Measurements from ENCODE around the gene DSG4. TPM values are rescaled to one million over a fixed set of nuclear protein-coding genes. Genes with fewer than 3 reads are reported as not detected.
A peak's percentile ranks its signal among the peaks of the same experiment; 100 is the strongest.
"Not testable (repeated sequence)": the region's sequence is repeated elsewhere in the genome, so short reads cannot be mapped to it uniquely, and the experiment has no call there.

DSG4 gene
- total RNA-seq: under 1 TPM; 0.11 to 0.12 TPM
- long read RNA-seq: 0 reads

- intact Hi-C loops (cut with DNase I, micrococcal nuclease): no loop called here
- no peak for DNase-seq
- no peak for ATAC-seq
Observed at GRCh38 chr18:31376477-31376876, at the start of gene DSG4. DSG4 (plus strand) TSS chr18:31376777; CDS start chr18:31376912, 135 bp downstream.

GRCh38 chr18:31329787-31330438, 46.7 kb upstream of the DSG4 start:
- no peak for ATAC-seq
- intact Hi-C loops (cut with DNase I, micrococcal nuclease): no loop called here
- DNase-seq: no peak

- no peak for ATAC-seq
- intact Hi-C loops (cut with DNase I, micrococcal nuclease): no loop called here
Observed at GRCh38 chr18:31343454-31343853, 33.1 kb upstream of the DSG4 start.

GRCh38 chr18:31353336-31353735, 23.2 kb upstream of the DSG4 start:
- intact Hi-C loops (cut with DNase I, micrococcal nuclease); DNase-seq; ATAC-seq: not testable (repeated sequence)

More at GRCh38 chr18:31343454-31343853, 33.1 kb upstream of the DSG4 start:
- DNase-seq: no peak

- intact Hi-C loops (cut with DNase I, micrococcal nuclease): no loop called here
- ATAC-seq (no peak), DNase-seq (no peak)
Observed at GRCh38 chr18:31354990-31355389, 21.6 kb upstream of the DSG4 start.

GRCh38 chr18:31356025-31356424, 20.6 kb upstream of the DSG4 start:
- DNase-seq: no peak
- intact Hi-C loops (cut with DNase I, micrococcal nuclease): no loop called here
- ATAC-seq: no peak

- intact Hi-C loops (cut with DNase I, micrococcal nuclease): no loop called here
- ATAC-seq (no peak), DNase-seq (no peak)
Observed at GRCh38 chr18:31364190-31364589, 12.4 kb upstream of the DSG4 start.

- DNase-seq: no peak
- peak; percentile 53 for ATAC-seq
- intact Hi-C loops (cut with DNase I, micrococcal nuclease): no loop called here
Observed at GRCh38 chr18:31369478-31369877, 7.1 kb upstream of the DSG4 start.

- intact Hi-C loops (cut with DNase I, micrococcal nuclease): no loop called here
- ATAC-seq (peak; percentile 81), DNase-seq (no peak)
Observed at GRCh38 chr18:31371989-31372388, 4.6 kb upstream of the DSG4 start.

- ATAC-seq (no peak), DNase-seq (no peak)
- intact Hi-C loops (cut with DNase I, micrococcal nuclease): no loop called here
Observed at GRCh38 chr18:31373641-31374040, 2.9 kb upstream of the DSG4 start.

- no peak for DNase-seq
- intact Hi-C loops (cut with DNase I, micrococcal nuclease): no loop called here
- ATAC-seq: no peak
Observed at GRCh38 chr18:31380912-31381311, 4.3 kb downstream of the DSG4 start.

- no peak for ATAC-seq
- intact Hi-C loops (cut with DNase I, micrococcal nuclease): no loop called here
- no peak for DNase-seq
Observed at GRCh38 chr18:31382107-31382506, 5.5 kb downstream of the DSG4 start.

- ATAC-seq (no peak), DNase-seq (no peak)
- intact Hi-C loops (cut with DNase I, micrococcal nuclease): no loop called here
Observed at GRCh38 chr18:31386741-31387140, 10.2 kb downstream of the DSG4 start.

- ATAC-seq (no peak), DNase-seq (no peak)
- intact Hi-C loops (cut with DNase I, micrococcal nuclease): no loop called here
Observed at GRCh38 chr18:31393286-31393685, 16.7 kb downstream of the DSG4 start.

GRCh38 chr18:31396796-31397612, 20.4 kb downstream of the DSG4 start:
- intact Hi-C loops (cut with DNase I, micrococcal nuclease): no loop called here
- ATAC-seq: peak; percentile 78
- DNase-seq: peak; percentile 28 to 39

GRCh38 chr18:31398191-31398590, 21.6 kb downstream of the DSG4 start:
- intact Hi-C loops (cut with DNase I, micrococcal nuclease): no loop called here

GRCh38 chr18:31399306-31400032, 22.9 kb downstream of the DSG4 start:
- intact Hi-C loops (cut with DNase I, micrococcal nuclease): no loop called here
- ATAC-seq (peak; percentile 65), DNase-seq (no peak)

More at GRCh38 chr18:31398191-31398590, 21.6 kb downstream of the DSG4 start:
- no peak for DNase-seq
- no peak for ATAC-seq

GRCh38 chr18:31401156-31402025, 24.8 kb downstream of the DSG4 start:
- intact Hi-C loops (cut with DNase I, micrococcal nuclease): no loop called here
- peak; percentile 39 for ATAC-seq
- peak in 1 of 2 donors; percentile 26 for DNase-seq

- ATAC-seq: no peak
- intact Hi-C loops (cut with DNase I, micrococcal nuclease): no loop called here
- no peak for DNase-seq
Observed at GRCh38 chr18:31402026-31402373, 25.4 kb downstream of the DSG4 start.
